ENCODE results near the gene GCN1. TPM values are rescaled to one million over a fixed set of nuclear protein-coding genes. Genes with fewer than 3 reads are reported as not detected.

GCN1 gene
- total RNA-seq, 4 donors from 2014 or later, result 36.4 to 56.7 (median 41.6) TPM

DNA sequence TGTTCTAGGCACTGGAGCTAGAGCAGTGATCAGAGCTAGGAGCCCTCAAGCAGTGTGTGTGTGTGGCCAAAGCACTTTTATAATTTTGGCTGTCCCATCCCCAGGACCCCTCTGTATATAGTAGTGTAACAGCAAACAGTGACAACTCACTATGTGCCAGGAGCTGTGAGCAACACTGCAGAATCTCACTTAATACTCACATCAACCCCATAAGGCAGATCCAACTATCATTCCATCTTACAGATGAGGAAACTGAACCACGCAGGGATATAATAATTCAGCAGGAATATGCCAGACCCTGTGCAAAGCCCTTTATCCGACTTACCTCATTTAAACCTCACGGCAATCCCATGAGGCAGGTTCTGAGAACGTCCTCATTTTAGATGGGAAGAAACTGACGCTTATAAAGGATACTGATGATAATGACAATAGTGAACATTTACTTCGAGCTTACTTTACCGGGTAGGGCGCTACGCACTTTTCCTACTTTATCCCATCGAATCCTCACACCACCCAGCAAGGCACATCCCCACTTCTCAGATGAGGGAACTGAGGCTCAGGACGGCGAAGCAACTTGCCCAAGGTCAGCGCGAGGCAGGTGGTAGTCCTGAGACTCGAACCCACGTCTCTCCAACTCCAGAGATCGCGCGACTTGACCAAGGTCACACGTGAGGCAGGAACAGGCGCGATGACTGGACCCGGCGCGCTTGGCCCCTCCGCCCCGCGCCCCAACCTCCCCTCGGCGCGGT is 78.6 kb downstream of the GCN1 start:
- TF ChIP-seq, protein P1, sequence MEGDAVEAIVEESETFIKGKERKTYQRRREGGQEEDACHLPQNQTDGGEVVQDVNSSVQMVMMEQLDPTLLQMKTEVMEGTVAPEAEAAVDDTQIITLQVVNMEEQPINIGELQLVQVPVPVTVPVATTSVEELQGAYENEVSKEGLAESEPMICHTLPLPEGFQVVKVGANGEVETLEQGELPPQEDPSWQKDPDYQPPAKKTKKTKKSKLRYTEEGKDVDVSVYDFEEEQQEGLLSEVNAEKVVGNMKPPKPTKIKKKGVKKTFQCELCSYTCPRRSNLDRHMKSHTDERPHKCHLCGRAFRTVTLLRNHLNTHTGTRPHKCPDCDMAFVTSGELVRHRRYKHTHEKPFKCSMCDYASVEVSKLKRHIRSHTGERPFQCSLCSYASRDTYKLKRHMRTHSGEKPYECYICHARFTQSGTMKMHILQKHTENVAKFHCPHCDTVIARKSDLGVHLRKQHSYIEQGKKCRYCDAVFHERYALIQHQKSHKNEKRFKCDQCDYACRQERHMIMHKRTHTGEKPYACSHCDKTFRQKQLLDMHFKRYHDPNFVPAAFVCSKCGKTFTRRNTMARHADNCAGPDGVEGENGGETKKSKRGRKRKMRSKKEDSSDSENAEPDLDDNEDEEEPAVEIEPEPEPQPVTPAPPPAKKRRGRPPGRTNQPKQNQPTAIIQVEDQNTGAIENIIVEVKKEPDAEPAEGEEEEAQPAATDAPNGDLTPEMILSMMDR (IDR thresholded peaks at IDR 0.05; ENCODE audit: low read depth), result no peak

DNA sequence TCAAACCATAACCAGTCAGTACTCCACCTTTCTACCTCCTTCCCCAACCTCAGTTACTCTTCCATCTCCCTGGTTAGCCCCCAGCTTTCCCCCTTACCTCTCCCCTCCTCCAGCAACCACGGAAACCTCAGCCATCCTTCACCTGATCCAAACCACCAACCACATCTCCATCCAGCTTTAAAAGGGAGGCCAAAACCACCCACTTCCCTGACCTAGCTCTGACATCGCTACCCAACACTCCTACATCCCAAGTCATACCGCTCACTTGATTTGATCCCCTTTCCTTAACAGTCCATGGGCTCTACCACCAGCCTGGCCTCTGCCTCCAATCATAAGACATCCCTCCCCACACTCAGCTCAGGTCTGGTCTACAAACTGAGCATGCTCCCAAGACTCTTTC is 79.4 kb downstream of the GCN1 start:
- TF ChIP-seq, protein P1 (IDR thresholded peaks at IDR 0.05; ENCODE audit: low read depth), result no peak

DNA sequence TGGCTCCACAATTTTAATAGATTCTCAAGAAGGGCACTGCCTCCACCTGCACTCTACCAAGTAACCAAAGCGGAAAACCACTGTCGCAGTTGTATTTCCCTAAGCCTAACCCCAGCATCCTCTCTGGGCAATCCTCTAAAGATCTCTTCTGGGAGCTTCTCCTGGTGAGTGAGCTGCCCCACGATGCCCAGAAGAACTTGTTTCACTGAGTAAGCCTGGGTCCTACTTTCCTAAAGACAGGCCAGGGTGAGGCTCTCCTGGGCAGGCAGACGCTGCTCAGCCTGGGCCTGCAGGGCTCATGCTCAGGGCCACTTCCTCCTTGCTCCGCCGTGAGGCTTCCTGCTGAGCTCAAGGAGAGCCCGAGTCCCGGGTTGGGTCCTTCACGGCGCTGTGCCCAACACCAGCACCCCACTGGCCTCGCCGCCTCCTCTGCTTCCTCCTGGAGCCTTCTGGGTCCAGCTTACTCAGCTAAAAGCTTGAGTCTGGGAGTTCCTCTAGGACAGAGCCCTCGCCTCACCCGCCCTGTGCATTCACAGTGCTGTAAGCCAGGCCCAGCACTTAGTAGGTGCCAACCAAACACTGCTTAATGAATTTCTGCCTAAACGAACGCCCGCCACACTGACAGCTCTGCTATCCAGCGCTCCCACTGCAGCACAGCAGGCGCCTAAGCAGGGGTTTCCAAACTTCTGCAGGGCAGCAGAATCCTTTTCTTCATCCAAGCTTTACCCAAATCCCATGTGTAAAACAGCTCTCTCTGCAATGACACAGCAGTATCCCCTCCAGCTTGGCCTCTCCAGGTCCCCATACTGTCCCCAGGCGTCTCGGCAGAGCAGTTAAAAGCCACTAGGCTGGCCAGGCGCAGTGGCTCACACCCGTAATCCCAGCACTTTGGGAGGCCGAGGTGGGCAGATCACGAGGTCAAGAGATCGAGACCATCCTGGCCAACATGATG is 83.7 kb downstream of the GCN1 start:
- TF ChIP-seq, protein P1 (IDR thresholded peaks at IDR 0.05; ENCODE audit: low read depth), result no peak

DNA sequence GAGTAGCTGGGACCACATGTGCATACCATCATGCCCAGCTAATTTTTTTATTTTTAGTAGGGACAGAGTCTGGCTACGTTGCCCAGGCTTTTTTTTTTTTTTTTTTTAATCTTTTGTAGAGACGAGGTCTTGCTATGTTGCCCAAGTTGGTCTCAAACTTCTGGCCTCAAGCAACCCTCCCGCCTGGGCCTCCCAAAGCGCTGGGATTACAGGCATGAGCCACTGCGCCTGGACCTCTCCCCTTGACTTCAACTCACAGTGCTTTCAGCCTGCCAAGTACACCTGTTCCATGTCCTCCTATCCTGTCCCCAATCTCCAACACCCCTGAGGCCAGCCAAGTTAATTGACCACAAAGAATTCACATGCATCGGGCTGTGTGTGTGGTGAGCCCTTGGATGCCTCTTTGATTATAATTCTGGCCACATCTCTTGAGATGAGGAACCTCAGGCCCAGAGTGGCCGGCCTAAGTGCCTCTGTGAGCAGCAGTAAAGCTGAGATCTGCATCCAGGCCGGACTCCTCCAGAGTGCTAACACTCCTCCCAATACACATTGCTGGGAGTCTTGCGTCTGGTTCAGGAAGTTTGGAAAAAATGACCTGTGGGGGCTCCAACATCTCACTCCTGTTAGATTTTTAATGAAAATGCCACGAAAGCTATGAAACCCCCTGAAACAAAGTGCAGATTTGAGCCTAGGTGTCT is 84.8 kb downstream of the GCN1 start:
- TF ChIP-seq, protein P1 (IDR thresholded peaks at IDR 0.05; ENCODE audit: low read depth), result no peak

DNA sequence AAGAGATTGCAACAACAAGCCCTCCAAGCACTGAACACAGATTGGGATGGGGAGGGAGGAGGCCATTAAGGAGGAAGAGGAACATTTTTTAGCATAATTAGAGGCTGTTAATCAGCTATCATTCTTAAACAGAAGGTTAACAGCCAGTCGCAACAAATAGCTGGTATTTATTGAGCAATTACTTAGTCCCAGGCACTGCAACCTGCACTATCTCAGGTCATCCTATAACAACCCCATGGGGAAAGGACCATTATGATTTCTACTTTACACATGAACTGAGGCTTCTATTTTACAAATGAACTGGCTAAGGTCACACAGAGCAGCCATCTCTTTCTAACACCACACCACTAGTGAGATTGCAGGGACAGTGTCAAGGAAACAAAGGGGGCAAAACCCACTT is 88.4 kb downstream of the GCN1 start:
- TF ChIP-seq, protein P1 (IDR thresholded peaks at IDR 0.05; ENCODE audit: low read depth), result no peak

DNA sequence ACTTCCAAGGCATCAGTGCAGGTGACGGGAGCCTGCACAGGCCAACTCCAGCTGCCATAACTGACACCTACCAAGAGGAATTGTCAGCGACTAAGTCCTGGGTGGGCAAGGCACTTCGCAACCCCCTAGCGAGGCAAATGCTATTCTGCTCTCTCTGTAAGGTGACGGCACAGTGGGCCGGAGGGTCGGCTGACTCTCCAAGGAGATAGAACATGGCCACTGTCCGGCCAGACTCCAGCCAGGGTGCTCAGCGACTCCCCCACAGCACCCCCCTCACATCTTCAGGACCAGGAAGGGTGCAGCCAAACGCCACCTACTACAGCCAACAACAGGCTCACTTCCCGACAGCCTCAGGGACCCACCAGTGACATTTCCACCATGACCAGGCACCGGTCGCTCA is 91.1 kb downstream of the GCN1 start:
- TF ChIP-seq, protein P1 (IDR thresholded peaks at IDR 0.05; ENCODE audit: low read depth), result no peak

DNA sequence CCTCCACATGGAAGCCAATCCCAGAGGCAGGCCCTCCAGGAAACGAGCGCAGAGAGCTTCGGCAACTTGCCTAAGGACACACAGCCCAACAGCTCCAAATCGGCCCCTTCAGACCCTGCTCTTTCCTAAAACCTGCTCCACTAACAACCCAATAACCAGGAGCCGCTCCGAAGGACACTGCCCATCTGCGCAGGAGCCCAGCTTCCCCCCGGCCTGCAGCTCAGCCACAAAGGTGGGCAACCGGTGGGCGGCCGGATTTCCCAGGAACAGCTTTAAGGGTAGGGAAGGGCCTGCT is 91.5 kb downstream of the GCN1 start:
- TF ChIP-seq, protein P1 (IDR thresholded peaks at IDR 0.05; ENCODE audit: low read depth), result no peak

Measured in subcutaneous adipose tissue (tissue), 4 donors.